Fibroblast of villous mesenchyme (primary cell): ENCODE data around the gene CD55. TPM values are rescaled to one million over a fixed set of nuclear protein-coding genes. Genes with fewer than 3 reads are reported as not detected.

Source experiments
- DNase-seq: peaks from one replicate; pipeline ENCODE4 v3.0.0-alpha.2; 2010; ENCODE audit warnings: low read depth
- H3K4me3 ChIP-seq: 2 replicates; pipeline ENCODE4 v1.5.1; 2011; ENCODE audit warnings: low read depth, mild to moderate bottlenecking, low read length
- CTCF ChIP-seq: IDR thresholded peaks from 2 replicates; pipeline ENCODE4 v1.5.1; 2012; ENCODE audit warnings: low read depth, mild to moderate bottlenecking, low read length; ENCODE audit not compliant: insufficient read depth
- total RNA-seq: library from RNA; depleted of rRNA; stranded (reverse); fragments of >200 nt; gene quantifications from 2 replicates; pipeline ENCODE4 v1.2.3, GENCODE V29; 2012

CD55 gene
- total RNA-seq, 1 donor, result 29.4 TPM

- no peak overlapping the region for H3K4me3 ChIP-seq
- TF ChIP-seq CTCF, result no peak
- peak; percentile 47 for DNase-seq
These were observed 16.6 kb upstream of the CD55 start for GRCh38 chr1:207304710-207305488.

GRCh38 chr1:207305489-207305873 lies 16.0 kb upstream of the CD55 start:
- DNase-seq, result no peak
- H3K4me3 ChIP-seq, result no peak overlapping the region
- TF ChIP-seq CTCF, result no peak

GRCh38 chr1:207306023-207306422 lies 15.5 kb upstream of the CD55 start:
- no peak for TF ChIP-seq CTCF
- no peak for DNase-seq
- no peak overlapping the region for H3K4me3 ChIP-seq

- TF ChIP-seq CTCF, result no peak
- no peak for DNase-seq
- no peak overlapping the region for H3K4me3 ChIP-seq
These were observed 14.9 kb upstream of the CD55 start for GRCh38 chr1:207306603-207307002.

- no peak for TF ChIP-seq CTCF
- no peak for DNase-seq
- H3K4me3 ChIP-seq, result no peak overlapping the region
These were observed 12.9 kb upstream of the CD55 start for GRCh38 chr1:207308451-207309190.

GRCh38 chr1:207309745-207310273 lies 11.7 kb upstream of the CD55 start:
- peak; percentile 78 for DNase-seq
- no peak for TF ChIP-seq CTCF
- H3K4me3 ChIP-seq, result no peak overlapping the region
